HCT116 (cell line): ENCODE results near the gene LRG1. TPM values are rescaled to one million over a fixed set of nuclear protein-coding genes. Genes with fewer than 3 reads are reported as not detected.
A peak's percentile ranks its signal among the peaks of the same experiment; 100 is the strongest.

ENCODE experiments used
- ATAC-seq: fragments of 200-7000 bp; cut with Tn5 transposase; 2 replicates; pipeline ENCODE4 v1.9.1; 2020; ENCODE audit warnings: mild to moderate bottlenecking, moderate library complexity
- BruUV-seq: library from RNA; stranded (reverse); fragments of 400-500 nt; replicated peaks from 2 replicates; lab custom pipeline; 2021; lab: Mats Ljungman, UMichigan
- CTCF ChIA-PET: fragments of 300-600 bp; sonication (Branson Sonifier 250); formaldehyde crosslinking; loops from one replicate; lab custom pipeline; 2021; ENCODE audit warnings: antibody characterized with exemption; lab: Charles Lee
- POLR2A ChIA-PET: fragments of 300-600, 350-600 bp; sonication (Branson Sonifier 250); formaldehyde crosslinking; loops from one replicate; lab custom pipeline; 2021; ENCODE audit warnings: antibody characterized with exemption; lab: Charles Lee
- RAD21 ChIA-PET, 2 experiments: fragments of 300-600 bp; sonication (Branson Sonifier 250); formaldehyde crosslinking; loops; one replicate each; lab custom pipeline; 2023; ENCODE audit warnings: low total read pairs in 2 of 2; ENCODE audit not compliant: uncharacterized antibody in 2 of 2, unreplicated experiment in 2 of 2, low non-redundant PET in 1 of 2; lab: Charles Lee
- DNase-seq: peaks from one replicate; pipeline ENCODE4 v3.0.0-alpha.2; 2010; ENCODE audit warnings: low read depth, low spot score
- H2AFZ ChIP-seq: fragments of 200-600 bp; shearing (Covaris generic), sonication (generic); 2 replicates; pipeline ENCODE4 v1.6.1; 2017; ENCODE audit warnings: low read depth, mixed run types, mixed read lengths, antibody characterized with exemption, low read length; ENCODE audit not compliant: poor library complexity, severe bottlenecking
- H3K27ac ChIP-seq: 2 replicates; pipeline ENCODE4 v1.5.1; 2012; ENCODE audit warnings: low read depth, low read length
- H3K27me3 ChIP-seq: fragments of 200-600 bp; sonication (generic); 2 replicates; pipeline ENCODE4 v1.6.1; 2016; ENCODE audit warnings: mixed run types, low read length, mixed read lengths; ENCODE audit not compliant: insufficient read depth
- H3K36me3 ChIP-seq, 2 experiments: fragments of 200-500 bp in 1 of 2; fragments of 200-600 bp in 1 of 2; sonication (Bioruptor generic) in 1 of 2; sonication (generic) in 1 of 2; 2 replicates each; pipeline versions ENCODE4 v1.5.1 to v1.6.1; 2014 to 2016; ENCODE audit warnings: low read length in 2 of 2, inconsistent platforms in 1 of 2, mixed read lengths in 1 of 2, mixed run types in 1 of 2; ENCODE audit not compliant: insufficient read depth in 2 of 2, control insufficient read depth in 1 of 2
- H3K4me1 ChIP-seq, 2 experiments: fragments of 200-600 bp in 1 of 2; sonication (generic) in 1 of 2; 2 replicates each; pipeline versions ENCODE4 v1.5.1 to v1.6.1; 2012 to 2017; ENCODE audit warnings: low read length in 2 of 2, inconsistent platforms in 1 of 2, mild to moderate bottlenecking in 1 of 2, mixed read lengths in 1 of 2, mixed run types in 1 of 2, moderate library complexity in 1 of 2; ENCODE audit not compliant: insufficient read depth in 2 of 2, control insufficient read depth in 1 of 2
- H3K4me2 ChIP-seq: fragments of 200-600 bp; sonication (generic); 2 replicates; pipeline ENCODE4 v1.6.1; 2017; ENCODE audit warnings: mixed run types, low read length, mixed read lengths
- H3K4me3 ChIP-seq, 2 experiments: fragments of 200-600 bp in 1 of 2; sonication (generic) in 1 of 2; replicated peaks in 1 of 2; 2 replicates each; pipeline ENCODE4 v1.5.1; 2011 to 2016; ENCODE audit warnings: low read length in 2 of 2, control low read depth in 1 of 2, low read depth in 1 of 2, mild to moderate bottlenecking in 1 of 2, mixed read lengths in 1 of 2, mixed run types in 1 of 2
- H3K79me2 ChIP-seq: fragments of 200-600 bp; sonication (generic); 2 replicates; pipeline ENCODE4 v1.6.1; 2017; ENCODE audit warnings: mild to moderate bottlenecking, mixed run types, low read length, moderate library complexity, mixed read lengths; ENCODE audit not compliant: insufficient read depth
- H3K9ac ChIP-seq: fragments of 200-600 bp; sonication (generic); 2 replicates; pipeline ENCODE4 v1.6.1; 2016; ENCODE audit warnings: low read length, mixed read lengths
- H3K9me2 ChIP-seq: fragments of 200-600 bp; sonication (generic), shearing (Covaris generic); 2 replicates; pipeline ENCODE4 v1.6.1; 2017; ENCODE audit warnings: mixed run types, mild to moderate bottlenecking, moderate library complexity; ENCODE audit not compliant: insufficient read depth
- H3K9me3 ChIP-seq, 2 experiments: fragments of 200-500 bp in 1 of 2; fragments of 200-600 bp in 1 of 2; sonication (Bioruptor generic) in 1 of 2; sonication (generic) in 1 of 2; 2 replicates each; pipeline ENCODE4 v1.6.1; 2014 to 2017; ENCODE audit warnings: low read length in 2 of 2, mixed read lengths in 2 of 2, inconsistent platforms in 1 of 2, low read depth in 1 of 2, mild to moderate bottlenecking in 1 of 2, mixed run types in 1 of 2, moderate library complexity in 1 of 2; ENCODE audit not compliant: control insufficient read depth in 1 of 2, insufficient read depth in 1 of 2
- H4K20me1 ChIP-seq: fragments of 200-600 bp; sonication (generic), shearing (Covaris generic); 2 replicates; pipeline ENCODE4 v1.6.1; 2017; ENCODE audit warnings: mixed run types, mild to moderate bottlenecking, moderate library complexity; ENCODE audit not compliant: insufficient read depth
- CTCF ChIP-seq, 3 experiments: fragments of 200-600 bp in 1 of 3; sonication (generic) in 1 of 3; IDR thresholded peaks in 2 of 3; conservative IDR thresholded peaks in 1 of 3; 2 replicates each; pipeline ENCODE4 v1.5.1; 2012 to 2017; ENCODE audit warnings: low read depth in 2 of 3, low read length in 2 of 3, antibody characterized with exemption in 1 of 3, borderline replicate concordance in 1 of 3, control low read depth in 1 of 3, mild to moderate bottlenecking in 1 of 3, mixed read lengths in 1 of 3, mixed run types in 1 of 3, moderate library complexity in 1 of 3; ENCODE audit not compliant: insufficient read depth in 1 of 3
- ELF1 ChIP-seq: IDR thresholded peaks from 2 replicates; pipeline ENCODE4 v1.6.1; 2012; ENCODE audit warnings: low read depth, borderline replicate concordance
- YY1 ChIP-seq: IDR thresholded peaks from 2 replicates; pipeline ENCODE4 v1.6.1; 2011; ENCODE audit warnings: low read length, low read depth, moderate library complexity, mild to moderate bottlenecking; ENCODE audit not compliant: insufficient replicate concordance; ENCODE audit errors: extremely low read depth
- ZNF274 ChIP-seq: fragments of 200-500 bp; sonication (Bioruptor generic); IDR thresholded peaks from 2 replicates; pipeline ENCODE4 v1.6.1; 2014; ENCODE audit warnings: mild to moderate bottlenecking, low read depth, low read length, inconsistent platforms
- intact Hi-C: fragments of 100-400 bp; cut with micrococcal nuclease; formaldehyde crosslinking; loops from 2 replicates; pipeline ENCODE4 v1.10.0; 2022
- total RNA-seq: library from RNA; stranded (reverse); gene quantifications from one replicate; pipeline ENCODE4 v1.2.1, GENCODE V29; 2021; ENCODE audit not compliant: unreplicated experiment

Gene LRG1
- total RNA-seq, 1 experiment from 2014 or later, result 1.3 TPM

GRCh38 chr19:4547303-4548237 lies 7.7 kb upstream of the LRG1 start:
- intact Hi-C loops, result no loop called here
- no peaks in the 10 kb centered on the region for H3K79me2 ChIP-seq
- no peaks in the 10 kb centered on the region for H3K4me1 ChIP-seq
- ATAC-seq (peak; percentile 78), DNase-seq (no peak)
- peaks cover 7 to 28% of the 10 kb centered on the region in 2 experiments; a peak in 3 of 4 replicates for H3K36me3 ChIP-seq
- no peak overlapping the region for H3K4me2 ChIP-seq
- no peak overlapping the region for H2AFZ ChIP-seq
- H4K20me1 ChIP-seq, result no peaks in the 10 kb centered on the region
- H3K9ac ChIP-seq, result no peak overlapping the region
- no peaks in the 10 kb centered on the region for H3K27me3 ChIP-seq
- BruUV-seq, result no TSS peak
- H3K27ac ChIP-seq, result no peak overlapping the region
- ChIA-PET POLR2A (no interaction called here), CTCF (interaction anchor here (0.7 to 1.1 kb wide), 3 partner anchors 12 to 23 kb away, joined by 3 to 5 read pairs (median 3); partner anchors contain the start of gene PLIN5), RAD21 (no interaction called here)
- peak in 2 of 3 experiments; percentile 63 to 65; a peak in 4 of 6 replicates for TF ChIP-seq CTCF (IDR thresholded peaks at IDR 0.05 in 2 of 3, conservative IDR thresholded peaks at IDR 0.05 in 1 of 3; ENCODE audit: borderline replicate concordance in 1 of 3, insufficient read depth in 1 of 3, low read depth in 2 of 3, low read length in 2 of 3)
- TF ChIP-seq YY1, result no peak
- no peak for TF ChIP-seq ZNF274
- no peak for TF ChIP-seq ELF1
- H3K9me3 ChIP-seq, result no peaks in the 10 kb centered on the region
- H3K4me3 ChIP-seq, result no peak overlapping the region
- no peaks in the 10 kb centered on the region for H3K9me2 ChIP-seq
